Neural cell (in vitro differentiated cells): ENCODE results near the gene REXO1. TPM values are rescaled to one million over a fixed set of nuclear protein-coding genes. Genes with fewer than 3 reads are reported as not detected.

Source experiments
- H2AFZ ChIP-seq: fragments of 200-600, 300-800 bp; sonication (generic), shearing (Covaris generic); 2 replicates; pipeline ENCODE4 v1.6.0; 2014; ENCODE audit warnings: low read depth, mild to moderate bottlenecking, antibody characterized with exemption, low read length, moderate library complexity
- H3F3A ChIP-seq: fragments of 200-600 bp; shearing (Covaris generic); 2 replicates; pipeline ENCODE4 v1.6.1; 2016; ENCODE audit warnings: mild to moderate bottlenecking, moderate library complexity, mixed read lengths, antibody characterized with exemption, low read length; ENCODE audit not compliant: insufficient read depth, poor library complexity, severe bottlenecking
- H3K27ac ChIP-seq: fragments of 200-600, 300-800 bp; sonication (generic), shearing (Covaris generic); 2 replicates; pipeline ENCODE4 v1.5.1; 2014; ENCODE audit warnings: mild to moderate bottlenecking, low read length, moderate library complexity
- H3K27me3 ChIP-seq: fragments of 300-800, 200-600 bp; sonication (generic), shearing (Covaris generic); 2 replicates; pipeline ENCODE4 v1.6.0; 2014; ENCODE audit warnings: mild to moderate bottlenecking, low read depth, low read length, moderate library complexity; ENCODE audit not compliant: insufficient read depth
- H3K36me3 ChIP-seq: fragments of 300-800, 200-600 bp; sonication (generic), shearing (Covaris generic); 2 replicates; pipeline ENCODE4 v1.5.1; 2014; ENCODE audit warnings: mild to moderate bottlenecking, antibody characterized with exemption, low read length, moderate library complexity; ENCODE audit not compliant: insufficient read depth
- H3K4me2 ChIP-seq: fragments of 300-800, 200-600 bp; sonication (generic), shearing (Covaris generic); 2 replicates; pipeline ENCODE4 v1.6.0; 2014; ENCODE audit warnings: mild to moderate bottlenecking, low read length
- H3K4me3 ChIP-seq: fragments of 300-800, 200-600 bp; sonication (generic), shearing (Covaris generic); 2 replicates; pipeline ENCODE4 v1.5.1; 2014; ENCODE audit warnings: mild to moderate bottlenecking, low read length, moderate library complexity
- H3K79me2 ChIP-seq: fragments of 200-600 bp; shearing (Covaris generic); replicated peaks from 2 replicates; pipeline ENCODE4 v1.6.0; 2014; ENCODE audit warnings: mild to moderate bottlenecking, low read length, moderate library complexity; ENCODE audit not compliant: insufficient read depth
- H3K9ac ChIP-seq: fragments of 300-800, 200-600 bp; sonication (generic), shearing (Covaris generic); 2 replicates; pipeline ENCODE4 v1.6.1; 2016; ENCODE audit warnings: mild to moderate bottlenecking, low read length, mixed read lengths
- H3K9me2 ChIP-seq: fragments of 200-600 bp; shearing (Covaris generic); 2 replicates; pipeline ENCODE4 v1.6.1; 2016; ENCODE audit warnings: mild to moderate bottlenecking, low read length, mixed read lengths; ENCODE audit not compliant: insufficient read depth
- H3K9me3 ChIP-seq: fragments of 200-600, 300-800 bp; sonication (generic), shearing (Covaris generic); 2 replicates; pipeline ENCODE4 v1.6.1; 2016; ENCODE audit warnings: mild to moderate bottlenecking, mixed run types, low read length, moderate library complexity, mixed read lengths
- H4K20me1 ChIP-seq: fragments of 200-600 bp; shearing (Covaris generic); 2 replicates; pipeline ENCODE4 v1.6.1; 2016; ENCODE audit warnings: mild to moderate bottlenecking, mixed run types; ENCODE audit not compliant: insufficient read depth
- CTCF ChIP-seq: fragments of 450-650 bp; IDR thresholded peaks from 2 replicates; pipeline ENCODE4 v1.5.1; 2014; ENCODE audit warnings: antibody characterized with exemption, mild to moderate bottlenecking, moderate library complexity; ENCODE audit not compliant: poor library complexity, severe bottlenecking
- EP300 ChIP-seq: fragments of 450-650 bp; conservative IDR thresholded peaks from 2 replicates; pipeline ENCODE4 v1.6.1; 2014; ENCODE audit warnings: antibody characterized with exemption, mild to moderate bottlenecking, moderate library complexity; ENCODE audit not compliant: poor library complexity, severe bottlenecking
- EZH2 ChIP-seq: fragments of 200-600, 300-800 bp; shearing (Covaris generic), sonication (generic); IDR thresholded peaks from 2 replicates; pipeline ENCODE4 v1.6.1; 2014; ENCODE audit warnings: antibody characterized with exemption, low read length, borderline replicate concordance, mild to moderate bottlenecking; ENCODE audit not compliant: insufficient read depth, poor library complexity, severe bottlenecking
- MXI1 ChIP-seq: fragments of 450-650 bp; conservative IDR thresholded peaks from 2 replicates; pipeline ENCODE4 v1.6.1; 2014; ENCODE audit warnings: antibody characterized with exemption, mild to moderate bottlenecking; ENCODE audit not compliant: poor library complexity, severe bottlenecking
- POLR2AphosphoS5 ChIP-seq: IDR thresholded peaks from 2 replicates; pipeline ENCODE4 v1.6.1; 2012
- RAD21 ChIP-seq: fragments of 450-650 bp; conservative IDR thresholded peaks from 2 replicates; pipeline ENCODE4 v1.6.1; 2014; ENCODE audit warnings: antibody characterized with exemption, mild to moderate bottlenecking, moderate library complexity
- REST ChIP-seq: IDR thresholded peaks from 2 replicates; pipeline ENCODE4 v1.6.1; 2012; ENCODE audit warnings: borderline replicate concordance
- SMC3 ChIP-seq: fragments of 450-650 bp; conservative IDR thresholded peaks from 2 replicates; pipeline ENCODE4 v1.6.1; 2014; ENCODE audit warnings: antibody characterized with exemption, mild to moderate bottlenecking, moderate library complexity; ENCODE audit not compliant: poor library complexity
- TAF1 ChIP-seq: IDR thresholded peaks from 2 replicates; pipeline ENCODE4 v1.6.1; 2012; ENCODE audit warnings: low read depth
- polyA plus RNA-seq: library from polyadenylated mRNA; depleted of rRNA; stranded (reverse); fragments of >200 nt; gene quantifications from 2 replicates; pipeline ENCODE4 v1.2.3, GENCODE V29; 2014

Gene REXO1
- polyA plus RNA-seq, 1 donor from 2014 or later: 9.2 TPM

DNA sequence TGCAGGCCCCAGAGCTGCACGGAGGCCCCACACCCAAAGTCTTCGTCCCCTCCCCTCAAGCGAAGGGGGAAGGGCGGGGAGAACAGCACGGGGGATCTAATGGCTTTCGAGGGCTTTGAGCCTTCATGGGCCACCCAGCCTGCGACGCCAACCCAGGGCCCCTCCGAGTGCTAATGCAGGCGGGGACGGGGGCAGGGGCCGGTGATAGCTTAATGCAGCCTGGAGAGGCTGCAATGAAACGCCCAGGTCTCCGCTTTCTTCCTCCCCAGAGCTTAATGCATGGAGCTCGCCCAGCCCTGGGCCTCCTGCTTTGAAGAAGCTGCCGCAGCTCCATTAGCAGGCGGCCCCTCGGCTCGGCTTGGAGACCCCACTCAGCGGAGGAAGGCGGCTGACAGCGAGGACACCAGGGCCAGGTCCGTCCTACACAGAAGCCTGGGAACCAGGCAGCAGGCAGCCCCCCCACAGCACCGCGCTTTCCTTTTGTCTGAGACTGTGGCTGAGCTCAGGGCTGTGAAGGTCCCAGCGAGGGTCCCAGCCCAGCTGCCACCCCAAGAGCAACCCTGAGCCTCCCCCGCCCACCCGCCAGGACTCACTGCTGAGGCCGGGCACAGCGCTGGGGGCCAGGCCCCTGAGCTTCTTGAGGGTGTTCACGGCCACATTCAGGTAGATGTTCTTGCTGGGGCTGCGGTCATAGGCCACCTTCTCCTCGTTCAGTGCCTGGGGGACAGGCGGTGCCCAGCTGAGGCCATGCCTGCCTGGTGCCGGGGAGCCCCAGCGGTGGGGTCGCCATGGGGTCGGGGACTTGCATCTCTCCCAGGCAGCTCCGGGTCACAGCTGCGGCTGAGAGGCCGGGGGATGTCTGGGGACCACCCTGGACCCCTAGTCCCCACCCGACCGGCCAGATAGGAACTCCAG lies 28.7 kb downstream of the REXO1 start:
- no peak overlapping the region for H3K9ac ChIP-seq
- no peak for TF ChIP-seq RAD21
- no peak for TF ChIP-seq SMC3
- no peak for TF ChIP-seq REST
- TF ChIP-seq CTCF: no peak
- TF ChIP-seq TAF1: no peak
- TF ChIP-seq EP300: no peak
- TF ChIP-seq POLR2AphosphoS5: no peak
- no peak for TF ChIP-seq EZH2
- no peak for TF ChIP-seq MXI1

DNA sequence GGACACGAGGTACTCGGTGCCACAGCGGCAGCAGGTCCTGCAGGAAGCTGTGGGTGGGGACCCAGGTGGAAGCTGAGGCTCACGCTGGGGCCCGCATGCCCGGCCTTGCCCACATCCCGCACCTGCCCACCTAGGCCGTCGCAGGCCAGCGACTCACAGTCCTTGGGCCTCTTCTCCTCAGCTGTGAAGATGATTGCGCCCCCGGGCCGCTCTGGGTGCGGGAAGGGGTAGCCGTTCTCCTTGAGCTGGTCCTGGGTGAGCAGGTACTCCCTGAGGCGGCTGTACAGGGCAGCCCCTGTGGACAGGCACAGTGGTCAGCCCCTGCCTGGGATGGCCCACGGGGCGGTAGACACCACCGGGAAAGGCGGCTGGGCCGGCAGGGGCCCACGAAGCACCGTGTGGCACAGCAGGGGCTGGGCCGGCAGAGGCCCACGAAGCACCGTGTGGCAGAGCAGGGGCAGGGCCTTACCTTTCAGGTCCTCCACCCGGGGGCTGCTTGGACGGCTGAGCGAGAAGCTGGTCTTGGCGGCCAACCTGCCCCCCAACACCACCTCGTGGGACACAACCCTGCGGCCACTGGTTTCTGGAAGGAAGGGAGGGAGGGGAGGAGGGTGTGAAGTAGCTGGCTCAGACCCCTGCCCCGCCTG lies 29.6 kb downstream of the REXO1 start:
- H3K9me3 ChIP-seq: no peaks in the 10 kb centered on the region
- no peaks in the 10 kb centered on the region for H4K20me1 ChIP-seq
- H3K9ac ChIP-seq: no peak overlapping the region
- H3K4me3 ChIP-seq: no peak overlapping the region
- TF ChIP-seq POLR2AphosphoS5: no peak
- TF ChIP-seq TAF1: no peak
- no peaks in the 10 kb centered on the region for H3K79me2 ChIP-seq
- no peaks in the 10 kb centered on the region for H3K9me2 ChIP-seq
- no peak overlapping the region for H3K4me2 ChIP-seq
- H2AFZ ChIP-seq: no peak overlapping the region
- H3K36me3 ChIP-seq: no peaks in the 10 kb centered on the region
- no peaks in the 10 kb centered on the region for H3K27me3 ChIP-seq
- no peak overlapping the region for H3K27ac ChIP-seq
- no peaks in the 10 kb centered on the region for H3F3A ChIP-seq

More for the DNA sequence above, 28.7 kb downstream of the REXO1 start:
- H3K27ac ChIP-seq: no peak overlapping the region
- no peaks in the 10 kb centered on the region for H3K9me2 ChIP-seq
- H3F3A ChIP-seq: no peaks in the 10 kb centered on the region
- H3K4me3 ChIP-seq: no peak overlapping the region
- H3K27me3 ChIP-seq: no peaks in the 10 kb centered on the region
- no peaks in the 10 kb centered on the region for H3K9me3 ChIP-seq
- H2AFZ ChIP-seq: no peak overlapping the region
- no peak overlapping the region for H3K4me2 ChIP-seq
- no peaks in the 10 kb centered on the region for H4K20me1 ChIP-seq
- no peaks in the 10 kb centered on the region for H3K36me3 ChIP-seq
- no peaks in the 10 kb centered on the region for H3K79me2 ChIP-seq
